Effector memory CD4-positive, alpha-beta T cell (primary cell): ENCODE data around the gene MAP3K3.

Source experiments
- DNase-seq, 3 donors: peaks; one replicate each; pipeline ENCODE4 v3.0.0-alpha.2; 2020
- H3K27ac ChIP-seq: 2 replicates; pipeline ENCODE4 v1.7.0; 2013; ENCODE audit warnings: mild to moderate bottlenecking, low read length, moderate library complexity; ENCODE audit not compliant: insufficient read depth, poor library complexity, severe bottlenecking
- H3K27me3 ChIP-seq: replicated peaks from 2 replicates; pipeline ENCODE4 v1.7.0; 2013; ENCODE audit warnings: mild to moderate bottlenecking, low read length; ENCODE audit not compliant: insufficient read depth, control insufficient read depth, poor library complexity, severe bottlenecking
- H3K36me3 ChIP-seq: 2 replicates; pipeline ENCODE4 v1.7.0; 2013; ENCODE audit warnings: mild to moderate bottlenecking, low read length, moderate library complexity; ENCODE audit not compliant: control insufficient read depth, insufficient read depth
- H3K4me1 ChIP-seq: 2 replicates; pipeline ENCODE4 v1.7.0; 2013; ENCODE audit warnings: low read length, mild to moderate bottlenecking; ENCODE audit not compliant: control insufficient read depth, insufficient read depth, poor library complexity, severe bottlenecking
- H3K4me3 ChIP-seq: 2 replicates; pipeline ENCODE4 v1.7.0; 2013; ENCODE audit warnings: low read length, low read depth, mild to moderate bottlenecking; ENCODE audit not compliant: insufficient read depth, poor library complexity, severe bottlenecking
- H3K9me3 ChIP-seq: 2 replicates; pipeline ENCODE4 v1.7.0; 2013; ENCODE audit warnings: mild to moderate bottlenecking, low read length, moderate library complexity; ENCODE audit not compliant: control insufficient read depth

The MAP3K3 gene

DNA sequence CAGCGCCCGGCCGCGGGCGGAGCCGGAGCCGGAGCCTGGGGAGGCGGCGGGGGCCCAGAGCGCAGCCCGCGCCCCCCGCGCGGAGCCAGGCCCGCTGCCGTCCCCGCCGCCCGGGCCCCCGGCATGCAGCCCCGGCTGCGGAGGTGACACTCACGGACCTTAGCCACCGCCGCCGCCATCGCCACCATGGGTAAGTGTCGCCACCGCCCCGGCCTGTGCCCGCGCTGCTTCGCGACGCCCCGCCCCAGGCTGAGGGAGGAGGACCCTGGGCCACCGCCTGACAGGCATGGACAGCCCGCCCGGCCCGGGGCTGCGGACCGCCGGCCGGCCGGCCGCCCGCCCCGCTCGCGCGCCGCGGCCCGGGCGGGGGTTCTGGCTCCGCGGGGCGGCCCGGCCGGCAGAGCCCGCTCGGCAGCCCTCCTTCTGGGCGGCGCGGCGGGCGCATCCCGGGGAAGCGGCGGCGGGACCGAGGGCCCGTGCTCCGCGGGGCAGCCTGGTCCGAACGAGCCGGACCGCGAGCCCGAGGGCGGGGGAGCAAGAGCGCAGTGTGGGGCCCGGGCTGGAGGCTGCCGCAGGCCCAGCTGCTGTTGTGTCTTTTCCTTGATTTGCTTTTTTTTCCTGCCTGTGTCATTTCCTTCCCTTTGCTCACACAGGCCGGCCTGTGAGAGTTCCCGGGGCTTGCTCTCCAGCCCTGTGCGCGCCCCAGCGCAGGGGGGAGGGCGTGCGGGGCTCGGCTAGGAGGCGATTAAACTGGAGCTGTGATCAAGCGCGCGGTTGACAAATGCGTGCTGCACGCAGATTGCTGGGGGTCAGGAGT, 565 bp downstream of the MAP3K3 start:
- no peaks in the 10 kb centered on the region for H3K36me3 ChIP-seq
- H3K9me3 ChIP-seq = no peaks in the 10 kb centered on the region
- H3K27me3 ChIP-seq = no peaks in the 10 kb centered on the region
- DNase-seq = peak; percentile 23 to 55 (median 39)
- H3K4me1 ChIP-seq = peaks cover 22% of the 10 kb centered on the region
- peak overlapping the region; percentile 77 for H3K4me3 ChIP-seq
- peak overlapping the region; percentile 59 for H3K27ac ChIP-seq

DNA sequence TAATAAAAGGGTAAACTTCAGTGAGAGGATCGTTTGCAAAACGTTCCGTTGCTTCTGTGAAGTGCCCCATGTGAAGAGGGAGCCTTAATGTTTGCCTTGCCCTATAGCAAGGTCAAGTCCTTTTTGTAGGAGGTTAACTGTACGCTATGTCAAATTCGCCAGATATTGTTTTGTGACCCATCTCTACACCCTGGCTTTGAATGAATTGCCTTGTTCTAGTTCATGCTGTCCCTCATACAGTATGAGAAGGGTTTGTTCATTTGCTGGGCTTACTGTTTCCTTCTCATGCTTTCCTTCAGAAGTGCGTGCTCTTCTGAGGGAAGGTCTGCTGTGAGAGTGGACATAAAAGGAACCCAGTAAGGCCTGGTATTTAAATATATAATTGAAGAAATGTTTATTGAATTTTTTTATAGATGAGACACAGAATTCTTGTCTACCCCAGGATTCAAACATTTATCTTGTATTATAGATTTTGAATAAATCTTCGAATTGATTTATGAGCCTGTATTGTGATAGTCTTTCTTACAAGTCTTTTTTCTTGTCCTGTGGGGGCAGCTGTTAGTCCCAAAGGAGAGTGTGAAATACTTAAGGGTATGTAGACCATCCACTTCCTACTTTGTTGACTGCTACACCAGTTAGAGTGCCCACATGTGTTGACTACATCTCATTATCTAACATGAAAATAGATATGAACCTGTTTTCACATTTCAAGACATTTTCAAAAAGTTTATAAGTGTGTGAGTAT, 1.7 kb downstream of the MAP3K3 start:
- DNase-seq = no peak
- H3K4me3 ChIP-seq = no peak overlapping the region
- H3K27ac ChIP-seq = no peak overlapping the region
- H3K27me3 ChIP-seq = no peaks in the 10 kb centered on the region
- peaks cover 4% of the 10 kb centered on the region for H3K36me3 ChIP-seq
- H3K4me1 ChIP-seq = peaks cover 22% of the 10 kb centered on the region
- H3K9me3 ChIP-seq = no peaks in the 10 kb centered on the region

GRCh38 chr17:63624531-63624880, 2.3 kb downstream of the MAP3K3 start:
- peaks cover 4% of the 10 kb centered on the region for H3K36me3 ChIP-seq
- H3K27me3 ChIP-seq = no peaks in the 10 kb centered on the region
- no peak for DNase-seq
- H3K27ac ChIP-seq = no peak overlapping the region
- no peaks in the 10 kb centered on the region for H3K9me3 ChIP-seq
- H3K4me1 ChIP-seq = peaks cover 22% of the 10 kb centered on the region
- no peak overlapping the region for H3K4me3 ChIP-seq

DNA sequence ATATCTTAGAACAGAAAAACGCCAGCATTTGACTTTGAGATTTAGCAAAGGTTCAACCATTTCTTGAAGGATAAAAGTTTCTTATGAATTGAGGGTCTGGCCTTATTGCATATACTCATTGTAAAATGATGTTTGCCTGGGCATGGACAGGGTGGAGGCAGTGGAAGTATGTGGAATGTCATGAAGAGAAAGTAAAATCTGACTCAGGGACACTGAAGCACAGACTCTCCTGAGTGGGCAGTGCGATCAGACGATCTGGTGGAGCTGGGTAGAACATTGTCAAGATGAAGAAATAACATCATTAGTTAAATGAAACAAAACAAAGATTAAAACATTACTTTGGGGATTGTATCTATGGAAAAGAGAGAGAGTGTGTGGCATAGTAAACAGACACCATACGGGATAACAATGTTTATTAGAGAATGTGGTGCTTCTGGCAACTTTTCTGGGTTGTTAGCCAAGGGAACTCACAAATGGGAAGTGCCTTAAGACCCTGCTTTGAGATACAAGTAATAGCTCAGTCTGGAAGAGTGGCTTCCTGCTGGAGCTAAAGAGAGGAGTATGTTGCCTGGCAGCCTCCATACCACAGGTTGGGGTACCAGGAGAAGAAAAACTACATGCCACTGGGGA, 4.4 kb downstream of the MAP3K3 start:
- Histone ChIP-seq H3K27ac (no peak overlapping the region), H3K4me1 (peaks cover 22% of the 10 kb centered on the region), H3K9me3 (no peaks in the 10 kb centered on the region), H3K4me3 (no peak overlapping the region), H3K27me3 (no peaks in the 10 kb centered on the region), H3K36me3 (peaks cover 4% of the 10 kb centered on the region)
- DNase-seq = no peak

DNA sequence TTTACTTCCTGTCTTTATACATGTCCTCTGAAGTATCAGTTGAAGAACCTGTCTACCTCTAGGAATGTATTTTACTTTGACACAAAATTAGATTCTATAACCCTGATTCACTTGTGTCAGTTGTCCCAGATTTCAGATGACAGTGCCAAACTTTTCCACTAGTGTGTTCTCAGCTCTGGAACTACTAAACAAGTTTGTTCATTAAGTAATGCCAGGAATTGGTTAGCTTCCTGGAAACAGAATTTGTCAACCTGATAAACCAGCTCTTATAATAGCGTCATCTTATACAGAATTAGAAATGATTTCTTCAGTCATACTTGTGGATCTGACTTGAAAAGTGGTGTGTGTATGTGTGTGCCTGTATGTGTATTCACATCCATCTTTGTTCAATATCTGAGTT, 7.4 kb downstream of the MAP3K3 start:
- H3K4me3 ChIP-seq = no peak overlapping the region
- no peak overlapping the region for H3K27ac ChIP-seq
- H3K9me3 ChIP-seq = no peaks in the 10 kb centered on the region
- peaks cover 27% of the 10 kb centered on the region for H3K36me3 ChIP-seq
- DNase-seq = no peak
- peaks cover 12% of the 10 kb centered on the region for H3K4me1 ChIP-seq
- H3K27me3 ChIP-seq = no peaks in the 10 kb centered on the region

DNA sequence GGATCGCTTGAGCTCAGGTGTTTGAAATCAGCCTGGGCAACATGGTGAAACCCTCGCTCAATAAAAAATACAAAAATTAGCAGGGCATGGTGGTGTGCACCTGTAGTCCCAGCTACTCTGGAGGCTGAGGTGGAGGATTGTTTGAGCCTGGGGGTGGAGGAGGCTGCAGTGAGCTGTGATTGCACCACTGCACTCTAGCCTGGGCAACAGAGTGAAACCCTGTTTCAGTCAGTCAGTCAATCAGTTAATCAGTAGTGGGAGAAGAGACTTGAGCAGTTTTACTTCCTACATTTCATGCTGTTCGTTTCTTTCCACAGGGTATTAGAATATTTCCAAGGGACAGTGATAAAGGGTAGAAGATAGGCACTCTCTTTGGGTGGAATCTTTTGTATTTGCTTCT, 8.8 kb downstream of the MAP3K3 start:
- Histone ChIP-seq H3K27ac (no peak overlapping the region), H3K9me3 (no peaks in the 10 kb centered on the region), H3K4me1 (peaks cover 6% of the 10 kb centered on the region), H3K36me3 (peaks cover 31% of the 10 kb centered on the region), H3K27me3 (no peaks in the 10 kb centered on the region), H3K4me3 (no peak overlapping the region)
- no peak for DNase-seq

GRCh38 chr17:63631626-63632025, 9.4 kb downstream of the MAP3K3 start:
- peaks cover 37% of the 10 kb centered on the region for H3K36me3 ChIP-seq
- no peak overlapping the region for H3K27ac ChIP-seq
- DNase-seq = no peak

GRCh38 chr17:63633742-63634141, 11.5 kb downstream of the MAP3K3 start:
- DNase-seq = no peak
- Histone ChIP-seq H3K36me3 (peaks cover 41% of the 10 kb centered on the region), H3K27me3 (no peaks in the 10 kb centered on the region), H3K4me3 (no peak overlapping the region), H3K27ac (no peak overlapping the region), H3K9me3 (no peaks in the 10 kb centered on the region), H3K4me1 (peaks cover 6% of the 10 kb centered on the region)

More at GRCh38 chr17:63631626-63632025, 9.4 kb downstream of the MAP3K3 start:
- H3K4me1 ChIP-seq = peaks cover 6% of the 10 kb centered on the region
- no peaks in the 10 kb centered on the region for H3K27me3 ChIP-seq
- H3K9me3 ChIP-seq = no peaks in the 10 kb centered on the region
- H3K4me3 ChIP-seq = no peak overlapping the region

DNA sequence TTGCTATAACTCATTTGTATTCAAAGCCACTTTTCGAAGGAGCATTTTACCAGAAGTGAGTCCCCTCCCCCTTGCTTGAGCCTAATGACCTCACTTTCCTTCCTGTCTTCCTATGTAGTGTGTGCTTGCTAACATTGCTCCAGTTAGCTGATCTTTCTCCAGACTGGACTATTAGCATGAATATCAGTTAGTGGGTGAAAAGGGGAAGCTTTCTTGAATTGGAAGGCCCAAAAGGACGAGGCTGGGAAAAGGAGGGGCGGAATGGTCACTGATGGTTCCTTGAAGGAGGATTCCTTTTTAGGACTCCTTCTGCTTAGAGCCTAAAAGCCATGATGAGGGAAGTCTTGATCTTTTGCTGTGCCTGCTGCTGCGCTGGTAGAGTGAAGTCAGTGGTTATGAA, 11.9 kb downstream of the MAP3K3 start:
- Histone ChIP-seq H3K4me1 (peaks cover 6% of the 10 kb centered on the region), H3K27me3 (no peaks in the 10 kb centered on the region), H3K4me3 (no peak overlapping the region), H3K36me3 (peaks cover 41% of the 10 kb centered on the region), H3K9me3 (no peaks in the 10 kb centered on the region), H3K27ac (no peak overlapping the region)
- no peak for DNase-seq

DNA sequence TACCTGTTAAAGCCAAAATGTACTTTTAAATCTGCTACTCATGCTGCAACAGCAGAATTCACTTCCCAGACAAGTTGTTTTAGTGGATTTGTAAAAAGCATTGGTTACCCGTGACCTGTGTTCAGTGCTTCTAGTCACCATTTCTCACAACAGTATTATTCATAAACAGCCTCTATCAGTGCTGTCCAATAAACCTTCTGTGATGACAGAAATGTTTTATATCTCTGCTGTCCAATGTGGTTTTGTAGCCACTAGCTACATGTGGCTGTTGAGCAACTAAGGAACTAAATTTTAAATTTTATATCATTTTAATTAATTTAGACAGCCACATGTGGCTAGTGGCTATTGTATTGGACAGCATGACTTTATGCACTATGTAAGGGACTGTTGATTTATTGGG, 12.6 kb downstream of the MAP3K3 start:
- no peak for DNase-seq
- peaks cover 6% of the 10 kb centered on the region for H3K4me1 ChIP-seq
- H3K27me3 ChIP-seq = no peaks in the 10 kb centered on the region
- H3K27ac ChIP-seq = no peak overlapping the region
- H3K4me3 ChIP-seq = no peak overlapping the region
- H3K9me3 ChIP-seq = no peaks in the 10 kb centered on the region
- peaks cover 41% of the 10 kb centered on the region for H3K36me3 ChIP-seq
